ENCODE results near the gene SYT12. TPM values are rescaled to one million over a fixed set of nuclear protein-coding genes. Genes with fewer than 3 reads are reported as not detected.

SYT12 gene
- total RNA-seq, 1 donor from 2014 or later, result 0.34 TPM

DNA sequence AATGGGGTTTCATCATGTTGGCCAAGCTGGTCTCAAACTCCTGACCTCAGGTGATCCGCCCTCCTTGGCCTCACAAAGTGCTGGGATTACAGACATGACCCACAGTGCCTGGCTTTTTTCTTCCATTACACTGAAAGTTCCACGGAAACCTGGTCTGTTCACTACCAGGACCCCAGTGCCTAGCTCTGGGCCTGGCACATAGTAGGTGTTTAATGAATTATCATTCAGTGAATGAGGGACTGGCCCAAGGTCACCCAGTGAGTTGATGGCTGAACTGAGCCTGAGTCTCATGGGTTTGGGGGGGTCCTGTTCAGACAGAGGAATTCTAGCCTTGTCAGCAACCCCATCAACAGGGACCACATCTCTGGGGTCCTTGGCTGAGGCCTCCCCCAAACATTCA, 44.7 kb upstream of the SYT12 start:
- Histone ChIP-seq H3K4me1 (ENCODE audit: insufficient read depth, low read length) (peaks cover 9% of the 10 kb centered on the region), H3K4me2 (ENCODE audit: low read length) (no peak overlapping the region), H3K36me3 (ENCODE audit: insufficient read depth, low read length) (no peaks in the 10 kb centered on the region), H3K27me3 (ENCODE audit: insufficient read depth, low read length) (no peaks in the 10 kb centered on the region), H4K20me1 (ENCODE audit: insufficient read depth, low read length) (no peaks in the 10 kb centered on the region), H3K4me3 (ENCODE audit: insufficient read depth, low read depth, low read length) (no peak overlapping the region), H3K9me3 (ENCODE audit: insufficient read depth, low read depth, low read length) (peaks cover 12% of the 10 kb centered on the region), H2AFZ (ENCODE audit: low read depth, low read length) (no peak overlapping the region), H3K79me2 (ENCODE audit: insufficient read depth, low read length) (no peaks in the 10 kb centered on the region), H3K27ac (ENCODE audit: low read depth, low read length) (no peak overlapping the region), H3K9ac (ENCODE audit: low read length) (no peak overlapping the region)
- Mint-ChIP-seq H3K36me3 (ENCODE audit: low read depth, unreplicated experiment) (peaks cover 1% of the 10 kb centered on the region), H3K4me1 (ENCODE audit: low read depth, unreplicated experiment) (peaks cover 5% of the 10 kb centered on the region), H3K27me3 (ENCODE audit: low read depth, unreplicated experiment) (peaks cover 2% of the 10 kb centered on the region), H3K4me3 (ENCODE audit: unreplicated experiment) (no peak overlapping the region), H3K27ac (ENCODE audit: unreplicated experiment) (no peak overlapping the region), H3K9me3 (ENCODE audit: unreplicated experiment) (peaks cover 6% of the 10 kb centered on the region)
- FAIRE-seq (no peak), DNase-seq (ENCODE audit: low read depth) (no peak)
- no peak for TF ChIP-seq EZH2 (IDR thresholded peaks at IDR 0.05; ENCODE audit: insufficient read depth, low read length)
- TF ChIP-seq, protein P1, sequence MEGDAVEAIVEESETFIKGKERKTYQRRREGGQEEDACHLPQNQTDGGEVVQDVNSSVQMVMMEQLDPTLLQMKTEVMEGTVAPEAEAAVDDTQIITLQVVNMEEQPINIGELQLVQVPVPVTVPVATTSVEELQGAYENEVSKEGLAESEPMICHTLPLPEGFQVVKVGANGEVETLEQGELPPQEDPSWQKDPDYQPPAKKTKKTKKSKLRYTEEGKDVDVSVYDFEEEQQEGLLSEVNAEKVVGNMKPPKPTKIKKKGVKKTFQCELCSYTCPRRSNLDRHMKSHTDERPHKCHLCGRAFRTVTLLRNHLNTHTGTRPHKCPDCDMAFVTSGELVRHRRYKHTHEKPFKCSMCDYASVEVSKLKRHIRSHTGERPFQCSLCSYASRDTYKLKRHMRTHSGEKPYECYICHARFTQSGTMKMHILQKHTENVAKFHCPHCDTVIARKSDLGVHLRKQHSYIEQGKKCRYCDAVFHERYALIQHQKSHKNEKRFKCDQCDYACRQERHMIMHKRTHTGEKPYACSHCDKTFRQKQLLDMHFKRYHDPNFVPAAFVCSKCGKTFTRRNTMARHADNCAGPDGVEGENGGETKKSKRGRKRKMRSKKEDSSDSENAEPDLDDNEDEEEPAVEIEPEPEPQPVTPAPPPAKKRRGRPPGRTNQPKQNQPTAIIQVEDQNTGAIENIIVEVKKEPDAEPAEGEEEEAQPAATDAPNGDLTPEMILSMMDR (IDR thresholded peaks at IDR 0.05; ENCODE audit: insufficient read depth, low read depth, low read length), result no peak

DNA sequence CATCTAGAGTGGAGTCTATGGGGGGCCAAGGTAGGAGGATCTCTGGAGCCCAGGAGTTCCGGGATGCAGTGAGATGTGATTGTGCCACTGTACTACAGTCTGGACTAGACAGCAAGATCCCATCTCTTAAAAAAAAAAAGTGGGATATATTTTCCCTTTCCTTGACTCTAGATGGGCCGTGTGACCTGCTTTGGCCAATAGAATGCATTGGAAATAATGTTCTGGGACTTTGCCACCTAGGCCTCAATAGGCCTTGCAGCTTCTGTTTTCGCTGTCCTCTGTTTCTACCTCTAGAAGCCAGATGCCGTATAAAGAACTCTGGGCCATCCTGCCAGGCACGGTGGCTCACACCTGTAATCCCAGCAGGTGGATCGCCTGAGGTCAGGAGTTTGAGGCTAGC, 44.2 kb upstream of the SYT12 start:
- H3K4me3 Mint-ChIP-seq (ENCODE audit: unreplicated experiment), result no peak overlapping the region
- H3K4me1 Mint-ChIP-seq (ENCODE audit: low read depth, unreplicated experiment), result peaks cover 5% of the 10 kb centered on the region
- Histone ChIP-seq H3K4me2 (ENCODE audit: low read length) (no peak overlapping the region), H3K4me3 (ENCODE audit: insufficient read depth, low read depth, low read length) (no peak overlapping the region), H3K4me1 (ENCODE audit: insufficient read depth, low read length) (peaks cover 9% of the 10 kb centered on the region), H4K20me1 (ENCODE audit: insufficient read depth, low read length) (no peaks in the 10 kb centered on the region), H3K27ac (ENCODE audit: low read depth, low read length) (no peak overlapping the region), H2AFZ (ENCODE audit: low read depth, low read length) (no peak overlapping the region), H3K36me3 (ENCODE audit: insufficient read depth, low read length) (no peaks in the 10 kb centered on the region), H3K9me3 (ENCODE audit: insufficient read depth, low read depth, low read length) (peaks cover 12% of the 10 kb centered on the region), H3K27me3 (ENCODE audit: insufficient read depth, low read length) (no peaks in the 10 kb centered on the region), H3K79me2 (ENCODE audit: insufficient read depth, low read length) (no peaks in the 10 kb centered on the region), H3K9ac (ENCODE audit: low read length) (no peak overlapping the region)
- H3K27ac Mint-ChIP-seq (ENCODE audit: unreplicated experiment), result no peak overlapping the region
- DNase-seq (ENCODE audit: low read depth), result no peak
- peaks cover 2% of the 10 kb centered on the region for H3K27me3 Mint-ChIP-seq (ENCODE audit: low read depth, unreplicated experiment)
- no peak for TF ChIP-seq EZH2 (IDR thresholded peaks at IDR 0.05; ENCODE audit: insufficient read depth, low read length)
- TF ChIP-seq, protein P1 (IDR thresholded peaks at IDR 0.05; ENCODE audit: insufficient read depth, low read depth, low read length), result no peak
- peaks cover 1% of the 10 kb centered on the region for H3K36me3 Mint-ChIP-seq (ENCODE audit: low read depth, unreplicated experiment)
- FAIRE-seq, result no peak
- peaks cover 6% of the 10 kb centered on the region for H3K9me3 Mint-ChIP-seq (ENCODE audit: unreplicated experiment)

DNA sequence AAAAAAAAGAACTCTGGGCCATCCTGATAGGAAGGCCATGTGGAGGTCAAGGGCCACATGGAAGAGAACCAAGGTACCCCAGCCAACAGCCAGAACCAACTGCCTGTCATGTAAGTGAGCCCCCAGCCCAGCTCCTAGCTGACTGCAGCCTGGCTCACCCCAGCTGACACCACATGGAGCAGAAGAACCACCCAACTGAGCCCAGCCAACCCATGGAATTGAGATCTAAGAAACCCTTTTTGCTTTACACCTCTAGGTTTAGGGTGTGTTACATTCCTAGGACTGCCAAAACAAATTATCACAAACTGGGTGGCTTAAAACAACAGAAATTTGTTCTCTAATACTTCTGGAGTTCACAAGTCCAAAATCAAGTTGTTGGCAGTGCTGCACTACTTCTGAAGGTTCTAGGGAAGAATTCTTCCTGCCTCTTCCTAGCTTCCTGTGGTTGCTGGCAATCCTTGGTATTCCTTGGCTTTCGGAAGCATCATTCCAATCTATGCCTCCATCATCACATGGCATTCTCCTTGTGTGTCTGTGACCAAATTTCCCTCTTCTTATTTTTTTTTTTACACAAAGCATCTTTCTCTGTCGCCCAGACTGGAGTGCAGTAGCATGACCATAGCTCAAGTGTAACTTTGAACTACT, 43.5 kb upstream of the SYT12 start:
- Histone ChIP-seq H3K27ac (ENCODE audit: low read depth, low read length) (no peak overlapping the region), H4K20me1 (ENCODE audit: insufficient read depth, low read length) (no peaks in the 10 kb centered on the region), H3K27me3 (ENCODE audit: insufficient read depth, low read length) (no peaks in the 10 kb centered on the region), H3K79me2 (ENCODE audit: insufficient read depth, low read length) (no peaks in the 10 kb centered on the region), H3K9me3 (ENCODE audit: insufficient read depth, low read depth, low read length) (peaks cover 12% of the 10 kb centered on the region), H3K4me1 (ENCODE audit: insufficient read depth, low read length) (peaks cover 9% of the 10 kb centered on the region), H2AFZ (ENCODE audit: low read depth, low read length) (no peak overlapping the region), H3K4me2 (ENCODE audit: low read length) (no peak overlapping the region), H3K36me3 (ENCODE audit: insufficient read depth, low read length) (no peaks in the 10 kb centered on the region), H3K4me3 (ENCODE audit: insufficient read depth, low read depth, low read length) (no peak overlapping the region), H3K9ac (ENCODE audit: low read length) (no peak overlapping the region)
- Mint-ChIP-seq H3K27ac (ENCODE audit: unreplicated experiment) (no peak overlapping the region), H3K4me3 (ENCODE audit: unreplicated experiment) (no peak overlapping the region), H3K4me1 (ENCODE audit: low read depth, unreplicated experiment) (peaks cover 7% of the 10 kb centered on the region), H3K9me3 (ENCODE audit: unreplicated experiment) (peaks cover 6% of the 10 kb centered on the region), H3K27me3 (ENCODE audit: low read depth, unreplicated experiment) (peaks cover 7% of the 10 kb centered on the region), H3K36me3 (ENCODE audit: low read depth, unreplicated experiment) (peaks cover 1% of the 10 kb centered on the region)
- FAIRE-seq (no peak), DNase-seq (ENCODE audit: low read depth) (peak; percentile 70)
- TF ChIP-seq, protein P1 (IDR thresholded peaks at IDR 0.05; ENCODE audit: insufficient read depth, low read depth, low read length), result no peak
- TF ChIP-seq EZH2 (IDR thresholded peaks at IDR 0.05; ENCODE audit: insufficient read depth, low read length), result no peak

Data from astrocyte (in vitro differentiated cells and primary cell).